Coronary artery (tissue), 2 donors: ENCODE data around the gene CTDSP2.

Source experiments
- DNase-seq: peaks from one replicate; pipeline ENCODE4 v3.0.0-alpha.2; 2017; ENCODE audit warnings: low spot score
- H3K27ac ChIP-seq, 2 donors: fragments of 200-600 bp; sonication (generic); one replicate each; pipeline ENCODE4 v1.5.1; 2016 to 2019
- H3K4me3 ChIP-seq: fragments of 200-600 bp; sonication (generic); 2 replicates; pipeline ENCODE4 v1.5.1; 2016; ENCODE audit warnings: mild to moderate bottlenecking, moderate library complexity
- TF ChIP-seq, protein P1 (sequence below): fragments of 200-600 bp; sonication (generic); IDR thresholded peaks from one replicate; pipeline ENCODE4 v1.5.1; 2019; ENCODE audit warnings: antibody characterized with exemption

Gene CTDSP2

DNA sequence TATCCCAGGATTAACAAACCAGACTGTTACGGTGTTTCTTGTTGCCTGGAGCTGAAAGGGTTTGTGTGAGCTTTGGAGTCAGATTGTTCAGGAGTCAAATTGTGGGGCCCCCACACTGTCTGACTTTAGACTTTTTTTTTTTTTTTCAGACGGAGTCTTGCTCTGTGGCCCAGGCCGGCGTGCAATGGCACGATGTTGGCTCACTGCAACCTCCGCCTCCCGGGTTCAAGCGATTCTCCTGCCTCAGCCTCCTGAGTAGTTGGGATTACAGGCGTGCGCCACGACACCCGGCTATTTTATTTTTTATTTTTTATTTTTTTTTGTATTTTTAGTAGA, 63.1 kb downstream of the CTDSP2 start:
- DNase-seq: no peak
- Histone ChIP-seq H3K27ac (no peak overlapping the region), H3K4me3 (peak overlapping the region; percentile 79)
- TF ChIP-seq, protein P1, sequence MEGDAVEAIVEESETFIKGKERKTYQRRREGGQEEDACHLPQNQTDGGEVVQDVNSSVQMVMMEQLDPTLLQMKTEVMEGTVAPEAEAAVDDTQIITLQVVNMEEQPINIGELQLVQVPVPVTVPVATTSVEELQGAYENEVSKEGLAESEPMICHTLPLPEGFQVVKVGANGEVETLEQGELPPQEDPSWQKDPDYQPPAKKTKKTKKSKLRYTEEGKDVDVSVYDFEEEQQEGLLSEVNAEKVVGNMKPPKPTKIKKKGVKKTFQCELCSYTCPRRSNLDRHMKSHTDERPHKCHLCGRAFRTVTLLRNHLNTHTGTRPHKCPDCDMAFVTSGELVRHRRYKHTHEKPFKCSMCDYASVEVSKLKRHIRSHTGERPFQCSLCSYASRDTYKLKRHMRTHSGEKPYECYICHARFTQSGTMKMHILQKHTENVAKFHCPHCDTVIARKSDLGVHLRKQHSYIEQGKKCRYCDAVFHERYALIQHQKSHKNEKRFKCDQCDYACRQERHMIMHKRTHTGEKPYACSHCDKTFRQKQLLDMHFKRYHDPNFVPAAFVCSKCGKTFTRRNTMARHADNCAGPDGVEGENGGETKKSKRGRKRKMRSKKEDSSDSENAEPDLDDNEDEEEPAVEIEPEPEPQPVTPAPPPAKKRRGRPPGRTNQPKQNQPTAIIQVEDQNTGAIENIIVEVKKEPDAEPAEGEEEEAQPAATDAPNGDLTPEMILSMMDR: no peak

DNA sequence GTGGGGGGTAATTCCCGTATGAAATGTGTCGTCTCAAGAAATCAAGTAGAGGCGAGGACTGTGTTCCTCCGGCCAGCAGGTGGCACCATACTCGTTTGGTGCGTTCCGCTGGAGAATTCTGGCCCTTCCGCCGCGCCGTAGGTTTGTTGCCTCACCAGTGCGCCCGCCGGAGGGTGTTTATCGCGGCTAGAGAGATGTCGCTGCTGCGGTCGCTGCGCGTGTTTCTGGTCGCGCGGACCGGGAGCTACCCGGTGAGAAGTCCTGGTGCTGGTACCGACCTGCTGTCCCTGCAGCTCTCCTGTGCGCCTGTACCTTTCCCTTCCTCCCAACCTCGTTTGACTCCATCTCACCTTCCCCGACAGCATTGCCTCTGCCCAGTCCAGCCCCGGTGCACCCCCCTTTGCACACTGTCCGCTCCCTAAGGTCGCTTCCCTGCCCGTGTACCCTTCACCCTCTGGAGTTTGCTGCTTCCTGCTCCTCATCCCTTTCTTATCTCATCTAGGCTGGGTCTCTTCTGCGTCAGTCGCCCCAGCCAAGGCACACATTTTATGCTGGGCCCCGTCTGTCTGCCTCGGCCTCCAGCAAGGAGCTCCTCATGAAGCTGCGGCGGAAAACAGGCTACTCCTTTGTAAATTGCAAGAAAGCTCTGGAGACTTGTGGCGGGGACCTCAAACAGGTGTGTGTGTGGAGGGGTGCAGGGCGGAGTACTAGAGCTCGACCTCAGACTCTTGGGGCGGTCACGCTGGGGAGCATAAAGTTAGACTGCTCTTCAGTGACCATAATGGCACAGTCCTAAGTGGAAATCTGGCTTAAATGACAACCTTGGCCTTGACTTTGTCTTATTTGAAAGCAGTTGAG, 63.7 kb downstream of the CTDSP2 start, which contains the start of gene TSFM:
TSS of gene TSFM (plus strand) at position 180 of the 858 bp plus-strand sequence. CDS start at position 195, 15 bp downstream.
- DNase-seq: peak; percentile 92
- TF ChIP-seq, protein P1: peak; percentile 91
- H3K27ac ChIP-seq: peak within 1 kb of the TSS; percentile 69 to 71
- peak within 1 kb of the TSS; percentile 79 for H3K4me3 ChIP-seq

DNA sequence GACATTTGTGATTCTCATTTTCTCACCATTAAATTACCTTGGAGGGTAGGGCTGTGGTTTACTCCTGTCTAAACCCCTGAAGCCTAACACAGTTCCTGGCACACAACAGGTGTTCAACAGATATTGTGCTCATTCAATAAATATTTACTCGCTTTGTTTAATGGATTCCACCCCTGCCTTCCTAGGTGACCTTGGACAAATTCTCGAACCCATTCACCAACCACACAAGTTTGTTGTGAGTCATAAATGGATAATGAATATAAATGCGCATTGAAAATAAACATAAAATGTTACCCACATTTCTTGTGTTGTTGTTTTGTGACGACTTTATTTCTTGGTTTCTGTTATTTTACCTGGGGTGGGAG, 64.3 kb downstream of the CTDSP2 start:
- no peak overlapping the region for H3K27ac ChIP-seq
- peak overlapping the region; percentile 79 for H3K4me3 ChIP-seq
- DNase-seq: no peak
- TF ChIP-seq, protein P1: no peak

DNA sequence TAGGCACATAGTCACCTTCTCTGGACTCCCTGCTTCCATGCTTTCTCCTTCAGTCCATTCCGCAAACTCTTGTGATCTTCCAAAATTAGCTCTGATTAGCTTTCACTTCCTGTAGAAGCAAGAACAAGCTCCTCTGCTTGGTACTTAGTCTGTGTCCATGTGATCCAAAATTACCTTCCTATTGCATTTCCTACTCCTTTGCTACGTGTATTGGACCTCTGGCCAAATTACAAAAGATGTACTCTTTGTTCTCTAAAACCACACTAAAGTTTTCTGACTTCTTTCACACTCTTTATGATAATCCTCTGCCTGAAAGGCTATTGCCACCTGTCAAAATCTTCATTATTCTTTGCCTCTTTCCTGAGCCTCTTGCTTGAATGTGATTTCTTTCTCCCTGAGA, 64.7 kb downstream of the CTDSP2 start:
- H3K27ac ChIP-seq: no peak overlapping the region
- TF ChIP-seq, protein P1: no peak
- no peak overlapping the region for H3K4me3 ChIP-seq

DNA sequence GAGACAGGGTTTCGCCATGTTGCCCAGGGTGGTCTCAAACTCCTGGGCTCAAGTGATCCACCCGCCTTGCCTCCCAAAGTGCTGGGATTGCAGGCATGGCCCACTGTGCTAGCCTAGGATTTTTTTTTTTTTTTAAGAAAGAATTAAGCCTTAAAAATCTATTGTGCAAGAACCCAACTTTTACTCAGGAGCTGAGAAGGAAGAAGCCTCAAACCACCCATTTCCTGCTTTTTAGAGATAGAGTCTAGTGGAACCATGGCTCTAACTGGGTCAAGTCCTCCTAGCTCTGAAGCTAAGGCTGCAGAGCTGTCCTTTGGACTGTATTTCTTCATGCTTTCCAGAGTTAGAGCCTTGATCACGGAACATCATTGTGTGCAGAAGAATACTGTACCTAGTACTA, 65.3 kb downstream of the CTDSP2 start:
- H3K27ac ChIP-seq: no peak overlapping the region
- no peak for DNase-seq
- TF ChIP-seq, protein P1: no peak
- H3K4me3 ChIP-seq: no peak overlapping the region

More for the DNA sequence above, 64.7 kb downstream of the CTDSP2 start:
- no peak for DNase-seq

DNA sequence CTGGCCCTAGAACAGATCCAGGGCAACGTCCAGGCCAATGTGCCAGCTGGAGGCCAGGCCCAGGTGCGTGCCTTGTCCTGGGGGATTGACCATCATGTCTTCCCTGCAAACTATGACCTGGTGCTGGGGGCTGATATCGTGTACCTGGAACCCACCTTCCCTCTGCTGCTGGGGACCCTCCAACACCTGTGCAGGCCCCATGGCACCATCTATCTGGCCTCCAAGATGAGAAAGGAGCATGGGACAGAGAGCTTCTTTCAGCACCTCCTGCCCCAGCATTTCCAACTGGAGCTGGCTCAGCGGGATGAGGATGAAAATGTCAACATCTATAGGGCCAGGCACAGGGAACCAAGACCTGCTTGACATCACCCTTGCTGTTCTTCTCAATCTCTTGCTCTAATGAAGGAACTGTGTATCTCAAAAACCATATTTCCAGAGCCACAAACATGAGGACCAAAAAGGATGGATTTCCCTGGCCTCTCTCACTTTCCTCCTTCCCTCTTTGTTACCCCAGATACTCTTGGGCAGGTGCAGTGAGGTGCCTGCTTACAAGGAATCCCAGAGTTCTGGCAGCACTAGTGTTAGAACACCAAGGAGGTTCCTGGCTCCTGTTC, 66.1 kb downstream of the CTDSP2 start:
- TF ChIP-seq, protein P1: no peak
- Histone ChIP-seq H3K27ac (no peak overlapping the region), H3K4me3 (no peak overlapping the region)
- DNase-seq: no peak

DNA sequence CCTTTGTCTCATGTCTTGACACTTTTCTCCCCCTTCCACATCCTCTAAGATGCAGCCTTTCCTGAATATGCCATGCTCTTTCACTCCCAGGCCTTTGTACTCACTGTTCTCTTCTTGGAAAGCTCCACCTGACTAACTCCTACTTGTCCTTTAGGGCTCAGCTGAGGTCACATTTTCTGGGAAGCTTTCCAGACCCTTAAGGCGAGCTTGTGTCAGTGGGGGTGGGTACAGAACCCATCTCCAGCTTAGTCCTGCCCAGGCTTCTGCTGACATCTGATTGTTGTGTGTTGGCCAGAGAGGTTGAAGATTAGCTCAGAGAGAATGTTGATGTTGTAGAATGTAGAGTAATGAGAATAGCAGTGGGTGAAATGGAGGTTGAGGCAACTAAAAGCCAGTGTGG, 66.8 kb downstream of the CTDSP2 start:
- TF ChIP-seq, protein P1: no peak
- H3K27ac ChIP-seq: no peak overlapping the region
- no peak for DNase-seq
- no peak overlapping the region for H3K4me3 ChIP-seq
